ENCODE data around the gene RALGDS.

- TF ChIP-seq, protein P1, sequence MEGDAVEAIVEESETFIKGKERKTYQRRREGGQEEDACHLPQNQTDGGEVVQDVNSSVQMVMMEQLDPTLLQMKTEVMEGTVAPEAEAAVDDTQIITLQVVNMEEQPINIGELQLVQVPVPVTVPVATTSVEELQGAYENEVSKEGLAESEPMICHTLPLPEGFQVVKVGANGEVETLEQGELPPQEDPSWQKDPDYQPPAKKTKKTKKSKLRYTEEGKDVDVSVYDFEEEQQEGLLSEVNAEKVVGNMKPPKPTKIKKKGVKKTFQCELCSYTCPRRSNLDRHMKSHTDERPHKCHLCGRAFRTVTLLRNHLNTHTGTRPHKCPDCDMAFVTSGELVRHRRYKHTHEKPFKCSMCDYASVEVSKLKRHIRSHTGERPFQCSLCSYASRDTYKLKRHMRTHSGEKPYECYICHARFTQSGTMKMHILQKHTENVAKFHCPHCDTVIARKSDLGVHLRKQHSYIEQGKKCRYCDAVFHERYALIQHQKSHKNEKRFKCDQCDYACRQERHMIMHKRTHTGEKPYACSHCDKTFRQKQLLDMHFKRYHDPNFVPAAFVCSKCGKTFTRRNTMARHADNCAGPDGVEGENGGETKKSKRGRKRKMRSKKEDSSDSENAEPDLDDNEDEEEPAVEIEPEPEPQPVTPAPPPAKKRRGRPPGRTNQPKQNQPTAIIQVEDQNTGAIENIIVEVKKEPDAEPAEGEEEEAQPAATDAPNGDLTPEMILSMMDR (IDR thresholded peaks at IDR 0.05), result no peak
- TF ChIP-seq POLR2A (IDR thresholded peaks at IDR 0.05), result no peak
Observed at GRCh38 chr9:133106511-133107244, 14.4 kb downstream of the RALGDS start.

Measured in right lobe of liver (tissue), 4 donors.